GM12878 (cell line): Measurements from ENCODE around the gene AEBP2. TPM values are rescaled to one million over a fixed set of nuclear protein-coding genes. Genes with fewer than 3 reads are reported as not detected.
"Not testable (repeated sequence)": the region's sequence is repeated elsewhere in the genome, so short reads cannot be mapped to it uniquely, and the experiment has no call there.

Experiments
- ATAC-seq: fragments of 200-7000 bp; cut with Tn5 transposase; 3 replicates; pipeline ENCODE4 v1.9.1; 2020; ENCODE audit warnings: mild to moderate bottlenecking, moderate library complexity
- BruUV-seq: library from RNA; stranded (reverse); fragments of 400-500 nt; replicated peaks from 2 replicates; lab custom pipeline; 2021; lab: Mats Ljungman, UMichigan
- CTCF ChIA-PET: fragments of 300-600 bp; sonication (Branson Sonifier 250); formaldehyde crosslinking; extraction: SDS; loops from one replicate; lab custom pipeline; 2021; ENCODE audit warnings: inconsistent platforms; lab: Yijun Ruan, JAX
- POLR2A ChIA-PET: fragments of 350-600 bp; formaldehyde crosslinking; extraction: SDS; loops from one replicate; lab custom pipeline; 2021; ENCODE audit warnings: inconsistent platforms; lab: Charles Lee
- RAD21 ChIA-PET: fragments of 300-600 bp; sonication (Branson Sonifier 250); formaldehyde crosslinking; loops from one replicate; lab custom pipeline; 2023; ENCODE audit warnings: antibody characterized with exemption; ENCODE audit not compliant: unreplicated experiment; lab: Charles Lee
- SMC1A ChIA-PET: fragments of 300-600 bp; sonication (Branson Sonifier 250); formaldehyde crosslinking; loops from one replicate; lab custom pipeline; 2023; ENCODE audit not compliant: unreplicated experiment, uncharacterized antibody; lab: Charles Lee
- DNase-seq: peaks from one replicate; pipeline ENCODE4 v3.0.0-alpha.2; 2011; ENCODE audit warnings: low read depth, low spot score
- FAIRE-seq: peaks from 3 replicates; lab custom pipeline; 2011; peaks lifted over from hg19 to GRCh38; lab: Jason Lieb, UNC
- H2AFZ ChIP-seq: 2 replicates; pipeline ENCODE4 v1.6.0; 2011; ENCODE audit warnings: low read depth, low read length, control low read depth; ENCODE audit not compliant: control insufficient read depth
- H3K27ac ChIP-seq: 2 replicates; pipeline ENCODE4 v1.5.1; 2011; ENCODE audit warnings: control low read depth; ENCODE audit not compliant: control insufficient read depth, insufficient read depth
- H3K27me3 ChIP-seq, 2 experiments: replicated peaks in 1 of 2; 2 replicates each; pipeline versions ENCODE4 v1.6.0 to v1.6.1; 2011; ENCODE audit warnings: low read length in 1 of 2; ENCODE audit not compliant: control insufficient read depth in 2 of 2, insufficient read depth in 2 of 2
- H3K36me3 ChIP-seq, 2 experiments: 2 replicates each; pipeline ENCODE4 v1.5.1; 2011; ENCODE audit warnings: low read length in 1 of 2; ENCODE audit not compliant: control insufficient read depth in 2 of 2, insufficient read depth in 2 of 2
- H3K4me1 ChIP-seq: 2 replicates; pipeline ENCODE4 v1.6.1; 2011; ENCODE audit warnings: mild to moderate bottlenecking, low read length, moderate library complexity, mixed read lengths; ENCODE audit not compliant: control insufficient read depth, insufficient read depth
- H3K4me2 ChIP-seq: 2 replicates; pipeline ENCODE4 v1.6.0; 2011; ENCODE audit warnings: control low read depth; ENCODE audit not compliant: control insufficient read depth, insufficient read depth
- H3K4me3 ChIP-seq: fragments of 200-600 bp; sonication (generic); 2 replicates; pipeline ENCODE4 v1.5.1; 2016
- H3K79me2 ChIP-seq: 2 replicates; pipeline ENCODE4 v1.6.0; 2011; ENCODE audit warnings: low read length; ENCODE audit not compliant: control insufficient read depth, insufficient read depth
- H3K9ac ChIP-seq: 2 replicates; pipeline ENCODE4 v1.8.0; 2011; ENCODE audit warnings: low read length, control low read depth, mixed read lengths; ENCODE audit not compliant: control insufficient read depth, insufficient read depth
- H3K9me3 ChIP-seq: replicated peaks from 3 replicates; pipeline ENCODE4 v1.5.1; 2011; ENCODE audit warnings: mild to moderate bottlenecking, low read length; ENCODE audit not compliant: control insufficient read depth, insufficient read depth
- H4K20me1 ChIP-seq: 2 replicates; pipeline ENCODE4 v1.6.0; 2011; ENCODE audit not compliant: control insufficient read depth, insufficient read depth
- CBFB ChIP-seq: IDR thresholded peaks from 2 replicates; pipeline ENCODE4 v1.6.1; 2016; ENCODE audit warnings: antibody characterized with exemption, low read depth
- WGBS: methylation state at CpG from one replicate; pipeline ENCODE4 v1.1.6; 2016; ENCODE audit warnings: low lambda C conversion rate; ENCODE audit not compliant: insufficient replicate concordance, insufficient coverage; ENCODE audit errors: missing lambda C conversion rate; 5-methylcytosine and 5-hydroxymethylcytosine counted together
- in situ Hi-C: fragments of 300-500 bp; cut with MboI; formaldehyde crosslinking; loops from 9 replicates; pipeline ENCODE4 v1.14.3; 2018; ENCODE audit warnings: mixed read lengths
- intact Hi-C: fragments of 100-400 bp; cut with micrococcal nuclease; formaldehyde crosslinking; loops from one replicate; pipeline ENCODE4 v1.14.2; 2022; ENCODE audit not compliant: unreplicated experiment
- polyA plus RNA-seq, 11 experiments: library from polyadenylated mRNA; depleted of rRNA in 4 of 11; unstranded in 6 of 11; stranded (reverse) in 5 of 11; fragments of >200 nt; fragmentation: Nextera tagmentation in 4 of 11; fragmentation: Illumina TruSeq in 1 of 11; extraction: Ambion mirVana in 4 of 11; extraction: Trizol in 1 of 11; gene quantifications; 1 replicate in 1 of 11; 2 replicates in 10 of 11; pipeline versions ENCODE4 v1.2.1 to v1.2.3, GENCODE V29; 2011 to 2016; ENCODE audit warnings: inconsistent platforms in 2 of 11, missing spikeins in 2 of 11, low read depth in 1 of 11
- total RNA-seq, 4 experiments: library from RNA; depleted of rRNA in 3 of 4; stranded (reverse); fragments of >200 nt in 3 of 4; fragmentation: Illumina TruSeq in 1 of 4; extraction: Trizol in 1 of 4; gene quantifications; 2 replicates each; pipeline versions ENCODE4 v1.2.1 to v1.2.3, GENCODE V29; 2013 to 2021
- TF ChIP-seq, protein P1 (sequence below): fragments of 450-650 bp; IDR thresholded peaks from 2 replicates; pipeline ENCODE4 v1.6.1; 2016; ENCODE audit warnings: mild to moderate bottlenecking, moderate library complexity, borderline replicate concordance
- TF ChIP-seq, protein P2 (sequence below): IDR thresholded peaks from 2 replicates; pipeline ENCODE4 v1.6.1; 2011; ENCODE audit warnings: low read depth, mild to moderate bottlenecking, low read length, moderate library complexity, borderline replicate concordance; ENCODE audit errors: extremely low read depth
- TF ChIP-seq, protein P3 (sequence below): fragments of 450-650 bp; IDR thresholded peaks from 2 replicates; pipeline ENCODE4 v1.6.1; 2017; ENCODE audit warnings: mild to moderate bottlenecking, moderate library complexity

AEBP2 gene
- total and polyA plus RNA-seq, 10 of the 15 experiments (the other 5 are each of a cell fraction or from before 2014, with no cell fraction given): 17.6 to 126 (median 44.8) TPM

DNA sequence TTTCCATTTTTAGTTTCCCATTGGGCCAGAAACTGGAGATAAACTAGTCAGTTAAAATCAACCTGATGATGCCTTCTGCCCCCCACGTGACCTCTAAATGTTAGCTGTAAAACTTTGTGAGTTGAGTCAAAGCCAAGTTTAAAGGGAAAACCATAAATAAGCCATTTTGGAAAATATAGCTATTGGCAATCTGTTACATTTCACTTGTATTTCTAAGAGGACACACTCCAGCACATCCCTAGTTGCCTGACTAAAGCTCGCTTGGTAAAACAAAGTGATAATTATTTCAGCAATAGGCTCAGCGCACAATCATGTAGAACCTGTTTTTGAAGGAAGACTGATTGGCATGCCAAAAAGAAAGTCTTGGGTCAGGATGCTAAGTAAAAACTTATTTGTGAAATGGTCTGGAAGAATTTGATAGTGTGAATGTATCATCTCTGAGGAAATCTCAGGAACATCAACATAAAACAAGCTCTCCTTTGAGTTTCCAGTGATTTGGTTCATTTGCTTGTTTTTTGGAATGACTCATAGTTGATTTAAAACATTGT is 49.2 kb upstream of the AEBP2 start (continued):
- TF ChIP-seq, protein P1, sequence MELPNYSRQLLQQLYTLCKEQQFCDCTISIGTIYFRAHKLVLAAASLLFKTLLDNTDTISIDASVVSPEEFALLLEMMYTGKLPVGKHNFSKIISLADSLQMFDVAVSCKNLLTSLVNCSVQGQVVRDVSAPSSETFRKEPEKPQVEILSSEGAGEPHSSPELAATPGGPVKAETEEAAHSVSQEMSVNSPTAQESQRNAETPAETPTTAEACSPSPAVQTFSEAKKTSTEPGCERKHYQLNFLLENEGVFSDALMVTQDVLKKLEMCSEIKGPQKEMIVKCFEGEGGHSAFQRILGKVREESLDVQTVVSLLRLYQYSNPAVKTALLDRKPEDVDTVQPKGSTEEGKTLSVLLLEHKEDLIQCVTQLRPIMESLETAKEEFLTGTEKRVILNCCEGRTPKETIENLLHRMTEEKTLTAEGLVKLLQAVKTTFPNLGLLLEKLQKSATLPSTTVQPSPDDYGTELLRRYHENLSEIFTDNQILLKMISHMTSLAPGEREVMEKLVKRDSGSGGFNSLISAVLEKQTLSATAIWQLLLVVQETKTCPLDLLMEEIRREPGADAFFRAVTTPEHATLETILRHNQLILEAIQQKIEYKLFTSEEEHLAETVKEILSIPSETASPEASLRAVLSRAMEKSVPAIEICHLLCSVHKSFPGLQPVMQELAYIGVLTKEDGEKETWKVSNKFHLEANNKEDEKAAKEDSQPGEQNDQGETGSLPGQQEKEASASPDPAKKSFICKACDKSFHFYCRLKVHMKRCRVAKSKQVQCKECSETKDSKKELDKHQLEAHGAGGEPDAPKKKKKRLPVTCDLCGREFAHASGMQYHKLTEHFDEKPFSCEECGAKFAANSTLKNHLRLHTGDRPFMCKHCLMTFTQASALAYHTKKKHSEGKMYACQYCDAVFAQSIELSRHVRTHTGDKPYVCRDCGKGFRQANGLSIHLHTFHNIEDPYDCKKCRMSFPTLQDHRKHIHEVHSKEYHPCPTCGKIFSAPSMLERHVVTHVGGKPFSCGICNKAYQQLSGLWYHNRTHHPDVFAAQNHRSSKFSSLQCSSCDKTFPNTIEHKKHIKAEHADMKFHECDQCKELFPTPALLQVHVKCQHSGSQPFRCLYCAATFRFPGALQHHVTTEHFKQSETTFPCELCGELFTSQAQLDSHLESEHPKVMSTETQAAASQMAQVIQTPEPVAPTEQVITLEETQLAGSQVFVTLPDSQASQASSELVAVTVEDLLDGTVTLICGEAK: no peak
- TF ChIP-seq, protein P2, sequence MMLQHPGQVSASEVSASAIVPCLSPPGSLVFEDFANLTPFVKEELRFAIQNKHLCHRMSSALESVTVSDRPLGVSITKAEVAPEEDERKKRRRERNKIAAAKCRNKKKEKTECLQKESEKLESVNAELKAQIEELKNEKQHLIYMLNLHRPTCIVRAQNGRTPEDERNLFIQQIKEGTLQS: no peak
- no peak for TF ChIP-seq CBFB
- TF ChIP-seq, protein P3, sequence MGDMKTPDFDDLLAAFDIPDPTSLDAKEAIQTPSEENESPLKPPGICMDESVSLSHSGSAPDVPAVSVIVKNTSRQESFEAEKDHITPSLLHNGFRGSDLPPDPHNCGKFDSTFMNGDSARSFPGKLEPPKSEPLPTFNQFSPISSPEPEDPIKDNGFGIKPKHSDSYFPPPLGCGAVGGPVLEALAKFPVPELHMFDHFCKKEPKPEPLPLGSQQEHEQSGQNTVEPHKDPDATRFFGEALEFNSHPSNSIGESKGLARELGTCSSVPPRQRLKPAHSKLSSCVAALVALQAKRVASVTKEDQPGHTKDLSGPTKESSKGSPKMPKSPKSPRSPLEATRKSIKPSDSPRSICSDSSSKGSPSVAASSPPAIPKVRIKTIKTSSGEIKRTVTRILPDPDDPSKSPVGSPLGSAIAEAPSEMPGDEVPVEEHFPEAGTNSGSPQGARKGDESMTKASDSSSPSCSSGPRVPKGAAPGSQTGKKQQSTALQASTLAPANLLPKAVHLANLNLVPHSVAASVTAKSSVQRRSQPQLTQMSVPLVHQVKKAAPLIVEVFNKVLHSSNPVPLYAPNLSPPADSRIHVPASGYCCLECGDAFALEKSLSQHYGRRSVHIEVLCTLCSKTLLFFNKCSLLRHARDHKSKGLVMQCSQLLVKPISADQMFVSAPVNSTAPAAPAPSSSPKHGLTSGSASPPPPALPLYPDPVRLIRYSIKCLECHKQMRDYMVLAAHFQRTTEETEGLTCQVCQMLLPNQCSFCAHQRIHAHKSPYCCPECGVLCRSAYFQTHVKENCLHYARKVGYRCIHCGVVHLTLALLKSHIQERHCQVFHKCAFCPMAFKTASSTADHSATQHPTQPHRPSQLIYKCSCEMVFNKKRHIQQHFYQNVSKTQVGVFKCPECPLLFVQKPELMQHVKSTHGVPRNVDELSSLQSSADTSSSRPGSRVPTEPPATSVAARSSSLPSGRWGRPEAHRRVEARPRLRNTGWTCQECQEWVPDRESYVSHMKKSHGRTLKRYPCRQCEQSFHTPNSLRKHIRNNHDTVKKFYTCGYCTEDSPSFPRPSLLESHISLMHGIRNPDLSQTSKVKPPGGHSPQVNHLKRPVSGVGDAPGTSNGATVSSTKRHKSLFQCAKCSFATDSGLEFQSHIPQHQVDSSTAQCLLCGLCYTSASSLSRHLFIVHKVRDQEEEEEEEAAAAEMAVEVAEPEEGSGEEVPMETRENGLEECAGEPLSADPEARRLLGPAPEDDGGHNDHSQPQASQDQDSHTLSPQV: no peak
- TF ChIP-seq, all 136 proteins: peak for 0

DNA sequence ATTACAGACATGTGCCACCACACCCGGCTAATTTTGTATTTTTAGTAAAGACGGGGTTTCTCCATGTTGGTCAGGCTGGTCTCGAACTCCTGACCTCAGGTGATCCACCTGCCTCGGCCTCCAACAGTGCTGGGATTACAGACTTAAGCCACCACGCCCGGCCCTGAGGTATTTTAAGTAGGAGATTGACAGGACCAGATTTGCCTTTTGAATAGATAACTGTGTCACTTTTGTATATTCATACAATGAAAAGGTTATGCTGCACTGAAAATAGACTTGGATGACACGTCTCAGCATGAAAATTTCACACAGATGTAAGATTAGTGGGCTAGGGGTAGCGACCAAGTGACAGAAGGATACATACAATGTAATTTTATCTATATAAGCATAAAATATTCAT is 46.6 kb upstream of the AEBP2 start:
- SMC1A ChIA-PET, POLR2A ChIA-PET, H3K4me2 ChIP-seq, H3K27me3 ChIP-seq, RAD21 ChIA-PET, H4K20me1 ChIP-seq, H2AFZ ChIP-seq, FAIRE-seq, BruUV-seq, H3K9me3 ChIP-seq, CTCF ChIA-PET, H3K9ac ChIP-seq, intact Hi-C loops, ATAC-seq, H3K4me3 ChIP-seq, H3K27ac ChIP-seq, DNase-seq, H3K4me1 ChIP-seq, in situ Hi-C loops, H3K36me3 ChIP-seq, H3K79me2 ChIP-seq: not testable (repeated sequence)
- WGBS: 36% methylated on average over 8 of the region's 8 CpGs
